Embryonic facial prominence (tissue), 1 donor: ENCODE measurements around the gene P4HA1.
A peak's percentile ranks its signal among the peaks of the same experiment; 100 is the strongest.
"Not testable (repeated sequence)": the region's sequence is repeated elsewhere in the genome, so short reads cannot be mapped to it uniquely, and the experiment has no call there.

ENCODE experiments used
- DNase-seq: peaks from one replicate; pipeline ENCODE4 v3.0.0-alpha.2; 2016; ENCODE audit errors: extremely low spot score

The P4HA1 gene

DNA sequence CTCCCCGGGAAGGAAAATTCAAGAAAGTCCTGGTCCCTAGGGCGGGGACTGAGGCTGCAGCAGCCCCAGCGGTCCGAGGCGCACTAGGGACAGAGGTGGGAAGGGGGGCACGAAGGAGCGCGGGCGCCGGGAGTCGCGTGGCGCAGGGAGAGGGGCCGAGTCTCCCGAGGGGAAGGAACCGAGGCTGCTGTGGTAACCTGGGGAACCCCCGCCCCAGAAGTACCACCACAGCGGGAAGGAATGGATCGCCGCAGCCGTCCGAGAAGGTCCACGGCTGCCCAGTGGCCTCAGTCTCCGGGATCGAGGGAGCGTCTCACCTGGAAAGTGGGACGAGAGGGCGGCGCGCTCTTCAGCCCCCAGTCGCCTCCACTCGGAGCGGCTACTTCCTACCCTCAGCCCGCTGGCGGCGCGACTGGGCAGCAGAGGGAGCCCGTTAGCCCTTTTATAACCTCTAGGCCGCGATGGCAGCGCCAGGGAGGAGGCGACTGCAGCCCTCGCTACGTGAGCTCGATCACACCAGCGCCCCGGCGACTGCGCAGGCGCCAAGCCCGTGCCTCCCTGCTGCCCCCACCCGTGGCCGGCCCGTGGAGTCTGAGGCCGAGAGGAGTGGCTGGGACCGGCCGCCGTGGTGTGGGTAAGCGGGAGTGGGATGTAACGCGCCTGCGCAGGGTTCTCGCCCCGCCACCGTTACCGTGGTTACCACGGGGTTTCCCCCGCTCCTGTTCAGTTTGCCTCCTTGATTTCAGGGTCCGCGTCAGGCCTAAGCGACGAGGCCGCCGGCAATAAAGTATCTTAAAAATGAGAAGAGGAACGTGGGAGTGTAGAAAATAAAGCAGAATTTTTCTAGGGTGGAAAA is at the start of gene P4HA1:
Gene P4HA1, minus strand, starts transcription at position 418 of the 856 bp plus-strand sequence. CDS start 21,983 bp downstream, outside the sequence.
- DNase-seq = peak; percentile 96

DNA sequence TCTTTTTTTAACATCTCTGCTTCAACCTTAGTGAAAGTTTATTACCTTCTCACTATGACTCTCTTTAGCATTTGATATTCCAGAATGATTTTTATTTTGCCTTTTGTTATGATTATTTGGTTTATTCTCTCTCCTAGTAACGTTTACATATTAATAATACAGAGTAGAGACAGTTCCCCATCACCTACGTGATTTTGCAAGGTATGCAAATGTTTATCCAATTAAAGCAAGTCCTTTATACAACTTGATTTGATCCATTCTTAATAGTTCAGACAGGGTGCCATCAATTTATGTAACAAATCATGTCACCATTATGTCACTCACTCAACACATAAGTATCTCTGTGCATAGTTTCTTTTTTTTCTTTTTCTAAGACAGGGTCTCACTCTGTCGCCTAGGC is 44.9 kb upstream of the P4HA1 start:
- DNase-seq = no peak

DNA sequence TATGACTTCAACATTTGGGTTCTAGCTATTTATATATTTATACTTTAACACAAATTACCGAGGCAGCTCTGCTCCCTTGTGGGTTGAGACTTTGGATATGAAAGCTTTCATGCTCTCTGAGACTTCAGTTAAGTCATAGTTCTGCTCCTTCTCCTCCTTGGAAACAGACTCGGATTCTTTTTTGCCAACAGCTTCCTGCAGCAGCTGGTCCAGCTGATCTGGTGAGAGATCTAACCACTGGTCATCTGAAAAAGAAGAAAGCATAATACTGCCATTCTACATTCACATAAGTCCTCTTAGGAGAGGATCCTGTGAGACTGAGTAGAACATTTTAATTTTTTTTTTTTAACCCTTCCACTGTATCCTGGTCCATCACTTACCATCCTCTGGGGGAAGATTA is 42.6 kb upstream of the P4HA1 start:
- no peak for DNase-seq

DNA sequence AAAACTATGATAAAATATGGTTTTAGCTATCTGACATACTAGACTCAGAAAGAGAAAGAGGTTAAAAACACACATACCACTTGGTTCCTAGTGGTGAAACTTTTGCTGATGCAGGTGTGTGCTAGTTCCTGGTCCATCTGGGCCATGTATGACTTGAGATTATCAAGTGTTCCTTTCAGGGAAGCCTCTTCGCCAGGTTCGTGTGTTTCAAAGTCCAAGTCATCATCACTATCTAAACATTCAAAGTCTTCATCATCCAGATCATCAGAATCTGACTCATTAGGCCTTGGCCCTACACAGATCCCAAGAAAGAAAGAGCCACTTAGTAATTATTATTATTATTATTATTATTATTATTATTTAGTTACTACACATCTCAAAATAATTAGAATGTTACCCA is 40.0 kb upstream of the P4HA1 start:
- DNase-seq = no peak

DNA sequence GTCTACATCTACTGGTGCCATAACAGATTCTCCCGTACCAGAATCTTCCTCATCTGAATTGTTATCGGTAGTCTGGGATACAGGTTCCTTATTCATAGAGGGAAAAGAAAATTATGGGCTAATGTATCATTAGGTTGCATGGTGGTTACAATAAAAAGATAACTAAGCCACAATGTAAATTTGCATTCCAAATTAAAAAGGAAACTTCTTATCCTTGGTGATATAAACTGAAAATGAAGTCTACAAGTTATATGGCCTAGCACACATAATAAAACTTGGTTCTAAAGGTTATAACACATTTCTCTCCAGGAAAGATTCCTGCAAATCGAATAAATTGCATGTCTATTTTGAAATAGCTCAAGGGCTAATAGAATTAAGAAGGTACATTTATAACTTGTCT is 38.1 kb upstream of the P4HA1 start:
- DNase-seq = no peak

DNA sequence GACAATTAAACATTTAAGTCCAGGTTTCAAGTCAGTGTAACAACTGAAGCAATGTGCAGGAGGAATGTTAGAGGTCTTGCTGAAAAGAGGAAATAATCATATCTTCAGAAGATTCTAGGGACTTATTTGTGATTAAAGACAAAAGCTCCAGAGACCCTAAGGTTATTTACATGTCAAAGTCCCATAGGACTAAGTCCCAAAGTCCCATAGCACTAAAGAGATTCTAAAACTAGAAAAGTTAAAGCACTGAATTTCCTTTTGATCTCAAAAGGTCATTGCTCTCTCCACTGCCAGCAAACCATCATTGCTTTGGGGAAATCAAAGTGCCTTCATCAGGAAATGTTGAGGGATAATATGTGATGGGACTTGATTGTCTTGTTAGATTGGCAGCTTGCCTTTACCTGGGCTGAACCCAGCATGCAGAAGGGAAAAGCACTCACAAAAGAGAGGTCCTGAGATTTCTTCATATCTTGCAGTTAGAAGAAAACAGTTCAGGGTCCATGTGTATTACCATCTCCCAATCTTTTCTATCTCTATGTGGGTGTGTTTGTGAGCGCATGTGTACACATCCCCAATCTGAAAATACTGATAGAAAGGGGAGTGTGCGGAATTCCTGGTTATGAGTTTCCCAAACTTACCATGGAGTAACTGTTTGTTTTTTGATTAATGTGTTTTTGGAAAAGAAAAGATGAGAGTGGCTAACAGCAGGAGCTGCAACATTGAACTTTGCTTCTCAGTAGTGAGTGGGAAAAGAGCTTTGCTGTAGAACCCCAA is 35.4 kb upstream of the P4HA1 start:
- DNase-seq = no peak

DNA sequence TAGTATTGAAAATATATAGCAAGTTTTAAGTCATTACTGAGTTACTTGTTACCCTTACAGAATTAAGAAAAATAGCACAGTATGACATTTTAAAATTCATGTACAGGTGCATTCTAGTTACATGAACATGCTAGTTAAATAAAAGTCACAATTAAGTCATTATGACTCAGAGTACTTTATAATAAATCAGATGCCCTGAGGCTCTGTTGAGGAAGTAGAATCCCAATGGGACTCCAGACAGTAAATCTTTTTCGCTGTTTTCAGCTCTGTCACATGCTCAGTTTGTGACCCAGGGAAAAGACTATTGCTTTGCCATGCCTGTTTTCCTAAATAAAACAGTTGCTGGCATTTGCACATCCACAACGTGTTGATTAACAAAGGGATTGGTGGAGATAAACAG is 34.6 kb upstream of the P4HA1 start:
- no peak for DNase-seq

DNA sequence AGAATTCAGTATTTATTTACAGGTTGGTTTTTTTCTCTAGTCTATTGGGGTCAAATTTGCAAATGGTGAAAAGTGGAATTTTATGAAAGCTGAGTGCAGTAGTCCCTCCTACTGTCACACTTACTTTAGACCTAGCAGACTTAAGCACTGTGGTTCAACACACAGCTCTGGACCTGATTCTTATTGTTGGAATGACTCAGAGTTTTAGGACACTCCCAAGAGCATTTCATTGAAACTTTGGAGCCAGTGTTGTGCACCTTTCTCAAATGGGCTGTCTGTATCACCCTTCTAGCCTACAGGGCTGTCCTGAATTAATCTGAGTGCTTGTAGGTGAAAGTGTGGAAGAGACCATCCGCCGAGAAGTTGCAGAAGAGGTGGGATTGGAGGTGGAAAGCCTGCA is 29.7 kb upstream of the P4HA1 start:
- no peak for DNase-seq

DNA sequence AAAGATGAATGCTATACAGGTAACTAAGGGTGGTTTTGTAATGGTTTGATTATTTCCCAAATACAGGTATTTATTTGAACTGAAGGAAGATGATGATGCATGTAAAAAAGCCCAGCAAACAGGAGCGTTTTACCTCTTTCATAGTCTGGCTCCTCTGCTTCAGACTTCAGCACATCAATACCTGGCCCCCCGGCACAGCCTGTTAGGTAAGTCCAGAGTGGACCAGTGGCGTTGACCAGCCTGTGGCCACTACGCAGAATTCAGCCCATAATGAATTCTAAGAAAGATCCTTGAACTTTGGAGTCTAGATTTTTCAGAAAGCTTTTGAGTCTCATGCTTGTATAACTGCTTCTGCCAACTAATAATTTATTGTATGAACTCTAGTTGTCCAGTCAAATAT is 23.3 kb upstream of the P4HA1 start:
- DNase-seq = no peak

DNA sequence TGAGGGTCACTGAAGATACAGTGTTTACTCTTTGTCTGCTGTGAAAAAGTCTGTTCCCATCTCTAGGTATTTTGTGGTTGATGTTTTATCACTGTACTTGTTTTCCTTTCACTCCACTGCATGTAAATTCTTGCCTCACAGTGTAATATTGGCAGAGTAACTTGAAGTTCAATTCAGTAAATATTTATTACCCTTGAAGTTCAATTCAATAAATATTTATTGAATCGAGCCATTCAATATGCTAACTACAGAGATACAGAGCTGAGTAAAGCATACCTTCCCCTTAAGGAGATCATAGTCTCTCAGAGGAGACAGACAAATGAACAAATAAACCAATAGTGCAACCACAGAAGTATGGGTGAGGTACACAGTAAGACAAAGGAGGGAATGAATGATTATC is 22.8 kb upstream of the P4HA1 start:
- no peak for DNase-seq

DNA sequence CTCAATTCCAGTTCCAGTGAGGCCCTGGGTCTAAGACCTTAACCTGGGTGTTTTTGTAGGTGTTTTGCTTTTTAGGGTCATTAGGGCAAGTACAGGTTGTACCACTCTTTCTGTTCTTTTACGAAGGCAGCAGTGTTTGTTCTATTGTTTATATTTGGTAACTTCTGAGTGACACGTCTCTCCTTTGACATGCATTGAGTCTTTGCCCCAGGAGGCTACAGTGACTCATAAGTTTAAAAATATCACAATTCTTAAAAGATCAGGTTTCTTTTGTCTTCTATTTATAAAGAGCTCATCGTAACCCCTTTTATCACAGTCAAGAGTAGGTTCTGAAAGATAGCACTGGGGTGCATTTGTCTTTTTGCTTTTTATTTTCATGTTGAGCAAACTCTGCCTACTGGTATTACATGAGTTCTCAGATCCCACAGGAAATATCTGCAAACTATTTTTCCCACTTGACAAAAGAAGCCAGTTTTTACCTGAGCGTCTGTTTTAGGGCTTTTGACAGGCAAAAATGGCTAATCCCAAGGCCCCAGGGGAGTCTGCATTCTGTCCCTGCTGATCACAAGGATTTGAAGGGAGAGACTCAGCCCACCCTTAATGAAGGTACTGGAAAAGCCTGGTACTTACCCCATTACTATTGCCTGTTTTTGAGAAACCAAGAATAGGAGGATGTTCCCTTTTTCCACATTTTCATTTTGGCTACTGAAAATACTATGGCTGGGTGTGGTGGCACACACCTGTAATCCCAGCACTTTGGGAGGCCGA is 21.5 kb upstream of the P4HA1 start:
- DNase-seq = no peak

DNA sequence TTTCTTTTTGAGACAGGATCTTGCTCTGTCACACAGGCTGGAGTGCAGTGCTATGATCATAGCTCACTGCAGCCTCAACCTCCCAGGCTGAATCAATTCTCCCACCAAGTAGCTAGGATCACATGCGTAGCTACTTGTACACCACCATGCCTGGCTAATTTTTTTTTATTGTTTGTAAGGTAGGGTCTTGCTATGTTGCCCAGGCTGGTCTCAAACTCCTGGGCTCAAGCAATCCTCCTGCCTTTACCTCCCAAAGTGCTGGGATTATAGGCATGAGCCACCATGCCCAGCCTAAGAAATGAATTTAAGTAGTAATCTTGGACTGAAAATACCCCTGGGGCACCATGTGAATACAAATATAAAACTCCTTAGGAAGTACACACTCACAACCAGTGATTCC is 19.4 kb upstream of the P4HA1 start:
- no peak for DNase-seq

DNA sequence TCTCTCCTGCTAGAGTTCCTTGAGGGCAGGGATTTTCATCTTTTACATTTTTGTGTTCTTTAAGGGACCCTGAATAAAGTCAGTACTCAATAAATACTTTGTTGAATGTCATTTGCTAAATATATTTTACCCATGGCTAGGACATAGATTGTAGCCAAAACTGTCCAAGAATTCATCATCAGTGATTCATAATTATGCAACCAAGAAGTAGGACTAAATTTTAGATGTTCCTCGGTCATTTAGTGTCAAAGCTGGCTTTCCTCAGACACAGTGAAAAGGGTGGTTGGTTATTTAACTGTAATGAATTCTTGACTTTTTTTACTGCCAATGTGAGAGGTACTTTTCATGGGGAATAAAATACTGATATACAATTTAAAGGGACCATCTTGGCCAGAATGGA is 16.9 kb upstream of the P4HA1 start:
- DNase-seq = no peak

DNA sequence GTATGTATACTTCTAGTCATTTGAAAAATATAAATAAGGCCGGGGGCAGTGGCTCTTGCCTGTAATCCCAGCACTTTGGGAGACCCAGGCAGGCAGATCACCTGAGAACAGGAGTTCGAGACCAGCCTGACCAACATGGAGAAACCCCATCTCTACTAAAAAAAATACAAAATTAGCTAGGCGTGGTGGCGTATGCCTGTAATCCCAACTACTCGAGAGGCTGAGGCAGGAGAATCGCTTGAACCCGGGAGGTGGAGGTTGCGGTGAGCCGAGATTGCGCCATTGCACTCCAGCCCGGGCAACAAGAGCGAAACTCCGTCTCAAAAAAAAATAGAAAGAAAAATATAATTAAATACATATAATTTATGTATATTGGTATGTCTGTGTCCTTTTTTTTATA is 15.4 kb upstream of the P4HA1 start:
- DNase-seq = not testable (repeated sequence)

DNA sequence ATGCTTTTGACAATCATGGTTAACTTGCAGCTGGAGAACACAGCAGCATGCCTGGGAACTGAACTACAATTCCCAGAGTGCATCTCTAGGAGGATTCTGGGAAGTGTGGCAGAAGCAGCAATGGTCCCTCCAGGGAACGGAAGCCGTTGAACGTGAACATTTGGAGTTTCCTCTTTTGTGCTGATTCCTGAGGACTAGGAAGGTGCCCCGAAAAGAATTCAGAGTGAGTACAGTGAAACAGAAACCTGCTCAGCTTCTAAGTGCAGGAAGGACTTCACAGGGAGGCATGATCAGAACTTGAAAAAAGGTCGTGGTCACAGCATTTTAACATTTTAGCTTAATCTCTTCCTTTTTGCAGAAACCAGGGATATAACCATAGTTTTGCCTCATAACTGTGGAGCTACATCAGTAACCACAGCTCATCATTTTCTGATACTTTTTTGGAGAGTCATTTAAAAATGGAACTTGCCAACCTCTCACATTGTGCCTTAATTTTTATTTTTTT is 13.7 kb upstream of the P4HA1 start, which contains the start of gene NUDT13:
Gene NUDT13, plus strand, starts transcription at position 111 of the 505 bp plus-strand sequence. CDS start 3,911 bp downstream, outside the sequence.
- DNase-seq = peak; percentile 61

DNA sequence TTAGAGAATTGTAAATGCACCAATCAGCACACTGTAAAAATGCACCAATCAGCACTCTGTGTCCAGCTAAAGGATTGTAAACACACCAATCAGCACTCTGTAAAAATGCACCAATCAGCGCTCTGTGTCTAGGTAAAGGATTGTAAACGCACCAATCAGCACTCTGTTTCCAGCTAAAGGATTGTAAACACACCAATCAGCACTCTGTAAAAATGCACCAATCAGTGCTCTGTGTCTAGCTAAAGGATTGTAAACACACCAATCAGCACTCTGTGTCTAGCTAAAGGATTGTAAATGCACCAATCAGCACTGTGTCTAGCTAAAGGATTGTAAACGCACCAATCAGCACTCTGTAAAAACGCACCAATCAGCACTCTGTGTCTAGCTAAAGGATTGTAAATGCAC is 12.6 kb upstream of the P4HA1 start:
- DNase-seq = not testable (repeated sequence)

DNA sequence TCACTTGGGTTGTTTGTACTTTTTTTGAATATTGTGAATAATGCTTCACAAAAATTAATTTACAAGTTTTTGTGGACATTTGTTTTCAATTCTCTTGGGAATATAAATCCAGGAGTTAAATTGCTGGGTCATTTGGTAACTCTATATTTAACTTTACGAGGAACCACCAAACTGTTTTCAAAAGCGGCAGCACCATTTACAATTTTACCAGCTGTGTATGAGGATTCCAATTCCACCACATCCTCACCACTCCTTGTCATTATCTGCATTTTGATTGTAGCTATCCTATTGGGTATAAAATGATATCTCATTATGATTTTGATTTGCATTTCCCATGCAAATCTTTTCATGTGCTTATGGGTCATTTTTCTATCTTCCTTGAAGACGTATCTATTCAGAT is 9.6 kb upstream of the P4HA1 start:
- no peak for DNase-seq

DNA sequence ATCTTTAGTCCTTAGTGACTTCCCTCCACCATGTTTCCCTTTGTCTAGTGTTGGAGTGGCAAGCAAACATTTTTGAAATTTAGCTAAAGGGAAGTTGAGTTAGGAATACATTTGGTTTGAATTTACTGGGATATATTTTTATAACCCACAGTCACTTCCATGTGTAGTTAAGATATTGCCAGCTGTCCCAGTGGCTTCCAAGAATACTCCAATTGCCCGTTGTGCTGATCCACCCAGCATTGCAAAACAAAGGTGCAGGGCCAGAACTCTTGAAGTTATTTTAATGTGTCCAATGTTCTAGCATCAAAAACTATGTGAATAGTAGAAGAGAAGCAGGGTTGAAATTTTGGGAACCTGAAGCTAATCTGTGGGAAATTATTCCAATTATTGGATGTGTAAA is 2.5 kb upstream of the P4HA1 start:
- DNase-seq = no peak

DNA sequence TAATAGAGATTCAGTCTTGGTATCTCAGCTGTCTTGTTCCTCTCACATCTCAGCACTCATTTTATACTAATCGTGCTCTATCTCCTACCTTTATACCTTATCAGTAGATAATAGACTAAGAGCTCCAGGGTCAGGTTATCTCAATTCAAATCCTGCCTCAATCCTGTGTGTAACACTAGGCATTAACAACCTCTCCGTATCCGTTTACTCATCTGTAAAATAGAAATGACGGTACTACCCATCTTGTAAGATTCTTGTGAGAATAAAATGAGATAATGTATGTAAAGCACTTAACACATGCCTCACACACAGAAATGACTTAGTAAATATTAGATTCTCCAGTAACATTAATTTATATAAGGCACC is 622 bp upstream of the P4HA1 start:
- DNase-seq = no peak

DNA sequence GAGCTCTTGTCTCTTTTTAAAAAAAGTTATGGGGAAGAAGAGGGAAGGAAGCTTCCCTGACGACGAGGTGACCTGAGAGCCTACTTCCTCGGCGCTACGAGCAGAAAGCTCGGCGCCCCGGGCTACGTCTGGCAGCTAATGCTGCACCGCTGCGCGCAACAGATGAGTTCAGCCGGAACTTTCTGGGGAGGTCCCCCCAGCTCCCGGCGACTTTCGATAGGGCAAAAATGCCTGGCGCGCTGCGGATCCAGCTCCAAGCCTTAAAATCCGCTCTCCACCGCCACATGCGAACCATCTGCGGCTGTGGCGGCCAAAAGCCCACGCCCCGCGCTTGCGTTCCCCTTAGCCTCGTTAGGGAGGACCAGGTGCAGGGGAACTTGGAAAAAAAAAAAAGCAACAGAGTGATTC is 621 bp downstream of the P4HA1 start:
- DNase-seq = peak; percentile 53

DNA sequence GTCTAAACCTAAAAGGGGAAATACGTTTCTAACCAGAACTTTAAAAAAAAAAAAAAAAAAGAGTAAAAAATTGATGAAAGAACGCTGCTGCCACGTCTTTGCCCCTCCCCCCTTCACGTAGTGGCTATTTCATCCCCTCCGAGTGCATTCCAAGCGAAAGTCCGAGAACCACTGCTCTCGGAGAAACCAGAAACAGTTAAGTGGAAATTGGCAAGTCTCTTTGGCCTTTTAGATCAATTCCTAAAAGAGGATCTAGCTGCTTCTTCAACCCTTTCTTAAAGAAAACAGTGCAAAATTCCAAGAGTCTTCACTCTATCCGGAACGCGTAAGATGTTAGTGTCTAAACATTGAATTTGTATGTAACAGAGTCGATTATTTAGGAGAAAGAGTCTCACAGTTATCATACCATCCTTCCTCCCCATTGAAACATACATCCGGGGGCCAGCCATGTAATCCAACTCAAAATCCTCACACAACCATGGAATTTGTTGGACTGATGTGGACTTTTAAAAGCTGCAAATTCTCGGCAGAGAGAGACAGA is 1.1 kb downstream of the P4HA1 start:
- peak; percentile 56 for DNase-seq

DNA sequence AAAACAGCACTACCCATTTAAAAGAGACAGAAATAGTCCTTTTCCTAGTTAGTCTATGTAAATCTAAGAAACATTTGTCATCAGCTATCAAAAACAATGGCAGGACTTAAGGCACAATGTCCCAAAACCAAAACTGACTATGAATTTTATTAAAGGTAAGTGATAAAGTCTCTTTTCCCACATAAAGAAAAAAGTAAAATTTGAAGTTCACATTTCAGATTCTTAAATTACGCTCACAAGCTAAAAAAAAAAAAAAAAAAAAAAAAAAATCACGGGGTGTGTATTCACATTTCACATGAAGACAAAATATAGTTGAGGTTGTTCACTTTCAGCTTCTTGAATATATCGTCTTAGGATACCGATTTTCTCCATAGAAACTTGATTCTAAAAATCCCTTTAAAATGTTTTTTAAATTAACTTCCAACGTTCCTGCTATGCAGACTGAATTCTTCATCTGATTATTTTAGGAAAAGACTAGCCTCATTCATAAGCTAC is 1.6 kb downstream of the P4HA1 start:
- DNase-seq = no peak
